Measurements from ENCODE around the gene MED9. TPM values are rescaled to one million over a fixed set of nuclear protein-coding genes. Genes with fewer than 3 reads are reported as not detected.

Gene MED9
- total RNA-seq, 3 donors from 2014 or later (not counting 1 experiment from before 2014, with no cell fraction given): 19.8 to 23.5 (median 22.3) TPM

DNA sequence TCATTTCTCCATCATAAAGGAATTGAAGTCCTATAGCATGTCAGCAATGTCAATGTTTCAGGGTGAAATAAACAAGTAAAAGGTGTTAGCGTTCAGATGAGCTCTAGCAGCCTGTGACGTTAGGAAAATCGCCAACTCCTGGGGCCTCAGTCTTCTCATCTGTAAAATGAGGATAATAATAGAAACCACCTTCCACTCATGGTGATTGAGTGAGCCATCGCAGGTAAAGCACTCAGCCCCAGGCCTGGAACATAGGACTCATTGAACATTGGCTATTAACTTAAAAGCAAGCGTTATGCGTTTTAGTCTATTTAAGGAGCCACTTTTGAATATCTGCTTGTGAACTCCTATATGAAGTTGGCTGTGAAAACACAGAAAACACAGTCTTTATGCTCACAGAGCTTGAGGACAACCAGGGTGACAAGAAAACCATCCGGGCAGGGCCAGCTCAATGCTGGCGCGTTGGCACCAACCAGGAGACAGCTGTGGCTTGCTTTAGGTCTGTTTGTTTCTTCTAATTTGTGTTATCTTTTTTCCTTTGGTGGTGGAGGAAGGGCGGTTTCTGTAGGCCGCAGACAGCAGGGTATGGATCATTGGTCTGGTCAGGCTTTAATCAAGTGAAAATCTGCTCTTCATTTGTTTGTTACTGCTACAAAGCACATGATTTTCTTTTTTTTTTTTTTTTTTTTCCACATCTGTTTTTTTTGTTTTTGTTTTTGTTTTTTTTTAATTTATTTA, 35.7 kb upstream of the MED9 start:
- intact Hi-C loops (cut with micrococcal nuclease): loop anchor here (1.0 kb wide), 1 partner anchor 85 kb away; no protein-coding TSS in a partner anchor
- H3K36me3 ChIP-seq (ENCODE audit: control insufficient read depth, insufficient read depth, low read length): no peaks in the 10 kb centered on the region
- WGBS (ENCODE audit: insufficient coverage): 94% methylated on average over 9 of the region's 11 CpGs
- no peaks in the 10 kb centered on the region for H3K27me3 ChIP-seq (ENCODE audit: control insufficient read depth, insufficient read depth, low read length)
- H3K27ac ChIP-seq (ENCODE audit: low read length): no peak overlapping the region
- peaks cover 0 to 3% of the 10 kb centered on the region in 2 donors for H3K27me3 Mint-ChIP-seq (ENCODE audit: low read depth in 2 of 2)
- H3K4me3 Mint-ChIP-seq: no peak overlapping the region
- H3K4me3 ChIP-seq (ENCODE audit: low read length): no peak overlapping the region
- DNase-seq: no peak
- H3K27ac Mint-ChIP-seq: no peak overlapping the region
- peaks cover 0 to 5% of the 10 kb centered on the region in 2 donors for H3K4me1 Mint-ChIP-seq
- no peaks in the 10 kb centered on the region for H3K36me3 Mint-ChIP-seq
- peaks cover 3% of the 10 kb centered on the region for H3K4me1 ChIP-seq (ENCODE audit: control insufficient read depth, insufficient read depth, low read length)
- no peaks in the 10 kb centered on the region for H3K9me3 Mint-ChIP-seq
- ATAC-seq: no peak
- TF ChIP-seq, protein P1, sequence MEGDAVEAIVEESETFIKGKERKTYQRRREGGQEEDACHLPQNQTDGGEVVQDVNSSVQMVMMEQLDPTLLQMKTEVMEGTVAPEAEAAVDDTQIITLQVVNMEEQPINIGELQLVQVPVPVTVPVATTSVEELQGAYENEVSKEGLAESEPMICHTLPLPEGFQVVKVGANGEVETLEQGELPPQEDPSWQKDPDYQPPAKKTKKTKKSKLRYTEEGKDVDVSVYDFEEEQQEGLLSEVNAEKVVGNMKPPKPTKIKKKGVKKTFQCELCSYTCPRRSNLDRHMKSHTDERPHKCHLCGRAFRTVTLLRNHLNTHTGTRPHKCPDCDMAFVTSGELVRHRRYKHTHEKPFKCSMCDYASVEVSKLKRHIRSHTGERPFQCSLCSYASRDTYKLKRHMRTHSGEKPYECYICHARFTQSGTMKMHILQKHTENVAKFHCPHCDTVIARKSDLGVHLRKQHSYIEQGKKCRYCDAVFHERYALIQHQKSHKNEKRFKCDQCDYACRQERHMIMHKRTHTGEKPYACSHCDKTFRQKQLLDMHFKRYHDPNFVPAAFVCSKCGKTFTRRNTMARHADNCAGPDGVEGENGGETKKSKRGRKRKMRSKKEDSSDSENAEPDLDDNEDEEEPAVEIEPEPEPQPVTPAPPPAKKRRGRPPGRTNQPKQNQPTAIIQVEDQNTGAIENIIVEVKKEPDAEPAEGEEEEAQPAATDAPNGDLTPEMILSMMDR (IDR thresholded peaks at IDR 0.05): no peak
- no peaks in the 10 kb centered on the region for H3K9me3 ChIP-seq (ENCODE audit: control insufficient read depth, insufficient read depth, low read length)

DNA sequence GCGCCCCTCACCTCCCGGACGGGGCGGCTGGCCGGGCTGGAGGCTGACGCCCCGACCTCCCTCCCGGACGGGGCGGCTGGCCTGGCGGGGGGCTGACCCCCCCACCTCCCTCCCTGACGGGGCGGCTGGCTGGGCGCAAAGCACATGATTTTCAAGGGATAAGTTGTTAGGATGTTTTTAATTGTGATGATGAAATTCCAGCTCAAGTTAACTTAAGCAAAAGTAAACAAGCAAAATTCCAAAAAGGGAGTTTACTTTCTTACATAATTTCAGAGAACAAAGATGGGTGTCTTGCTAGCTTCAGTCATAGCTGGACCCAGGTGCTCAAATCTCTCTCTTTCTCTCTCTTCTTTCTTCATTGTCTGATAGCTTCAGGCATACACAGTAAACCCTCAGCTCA, 33.6 kb upstream of the MED9 start:
- no peak for ATAC-seq

DNA sequence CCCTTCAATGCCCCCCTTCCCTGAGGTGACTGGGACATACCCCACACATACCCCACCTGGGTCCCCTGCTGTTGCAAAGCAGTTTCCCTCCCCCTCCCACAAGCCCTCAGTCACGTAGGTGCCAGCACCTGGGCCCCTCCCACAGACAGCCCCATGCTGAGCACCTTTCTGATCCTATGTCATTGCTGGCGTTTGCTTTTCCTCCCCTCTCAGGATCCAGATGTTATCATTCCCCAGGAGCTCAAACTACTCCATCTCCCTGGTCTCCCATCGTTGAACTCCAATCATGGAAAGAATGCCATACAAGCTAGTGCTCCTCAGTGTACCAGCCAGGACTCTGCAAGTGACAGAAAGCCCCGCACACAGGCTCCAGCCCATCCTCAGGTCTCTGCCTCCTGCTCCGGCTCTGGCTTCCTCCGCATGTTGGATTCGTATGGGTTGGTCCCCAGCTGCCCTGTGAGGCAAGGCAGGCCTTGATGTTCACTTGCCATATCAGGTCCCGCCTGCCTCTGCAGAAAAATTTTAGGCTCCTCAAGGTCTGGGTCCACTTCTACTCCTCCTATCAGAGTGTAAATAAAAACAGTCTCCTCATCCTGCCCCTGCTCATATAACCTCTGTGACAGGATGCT, 31.4 kb upstream of the MED9 start:
- Mint-ChIP-seq H3K9me3 (no peaks in the 10 kb centered on the region), H3K27me3 (ENCODE audit: low read depth in 2 of 2) (peaks cover 0 to 3% of the 10 kb centered on the region in 2 donors), H3K27ac (no peak overlapping the region), H3K36me3 (no peaks in the 10 kb centered on the region), H3K4me3 (no peak overlapping the region), H3K4me1 (no peaks in the 10 kb centered on the region)
- Histone ChIP-seq H3K4me3 (ENCODE audit: low read length) (no peak overlapping the region), H3K4me1 (ENCODE audit: control insufficient read depth, insufficient read depth, low read length) (no peaks in the 10 kb centered on the region), H3K9me3 (ENCODE audit: control insufficient read depth, insufficient read depth, low read length) (no peaks in the 10 kb centered on the region), H3K36me3 (ENCODE audit: control insufficient read depth, insufficient read depth, low read length) (no peaks in the 10 kb centered on the region), H3K27me3 (ENCODE audit: control insufficient read depth, insufficient read depth, low read length) (no peaks in the 10 kb centered on the region), H3K27ac (ENCODE audit: low read length) (no peak overlapping the region)
- DNase-seq: no peak
- TF ChIP-seq, protein P1 (IDR thresholded peaks at IDR 0.05): no peak
- no peak for ATAC-seq
- WGBS (ENCODE audit: insufficient coverage): 83% methylated on average over 8 of the region's 8 CpGs
- intact Hi-C loops (cut with micrococcal nuclease): no loop called here

More for the DNA sequence above, 33.6 kb upstream of the MED9 start:
- Histone ChIP-seq H3K9me3 (ENCODE audit: control insufficient read depth, insufficient read depth, low read length) (no peaks in the 10 kb centered on the region), H3K27ac (ENCODE audit: low read length) (no peak overlapping the region), H3K36me3 (ENCODE audit: control insufficient read depth, insufficient read depth, low read length) (no peaks in the 10 kb centered on the region), H3K4me1 (ENCODE audit: control insufficient read depth, insufficient read depth, low read length) (peaks cover 3% of the 10 kb centered on the region), H3K27me3 (ENCODE audit: control insufficient read depth, insufficient read depth, low read length) (no peaks in the 10 kb centered on the region), H3K4me3 (ENCODE audit: low read length) (no peak overlapping the region)
- DNase-seq: no peak
- Mint-ChIP-seq H3K27ac (no peak overlapping the region), H3K9me3 (no peaks in the 10 kb centered on the region), H3K4me3 (no peak overlapping the region), H3K4me1 (peaks cover 0 to 5% of the 10 kb centered on the region in 2 donors), H3K36me3 (no peaks in the 10 kb centered on the region), H3K27me3 (ENCODE audit: low read depth in 2 of 2) (peaks cover 0 to 3% of the 10 kb centered on the region in 2 donors)
- TF ChIP-seq, protein P1 (IDR thresholded peaks at IDR 0.05): no peak
- intact Hi-C loops (cut with micrococcal nuclease): no loop called here
- WGBS (ENCODE audit: insufficient coverage): 96% methylated on average over 11 of the region's 14 CpGs
